HG02970 (cell line): Measurements from ENCODE around the gene RALBP1.

Experiments
- ATAC-seq: cut with Tn5 transposase; IDR thresholded peaks from one replicate; pipeline ENCODE4 v1.9.1; 2021; ENCODE audit warnings: mild to moderate bottlenecking, moderate library complexity, moderate number of reproducible peaks; ENCODE audit not compliant: unreplicated experiment, low FRiP score

RALBP1 gene

GRCh38 chr18:9506046-9506792 lies 30.9 kb downstream of the RALBP1 start:
- ATAC-seq, result no peak

DNA sequence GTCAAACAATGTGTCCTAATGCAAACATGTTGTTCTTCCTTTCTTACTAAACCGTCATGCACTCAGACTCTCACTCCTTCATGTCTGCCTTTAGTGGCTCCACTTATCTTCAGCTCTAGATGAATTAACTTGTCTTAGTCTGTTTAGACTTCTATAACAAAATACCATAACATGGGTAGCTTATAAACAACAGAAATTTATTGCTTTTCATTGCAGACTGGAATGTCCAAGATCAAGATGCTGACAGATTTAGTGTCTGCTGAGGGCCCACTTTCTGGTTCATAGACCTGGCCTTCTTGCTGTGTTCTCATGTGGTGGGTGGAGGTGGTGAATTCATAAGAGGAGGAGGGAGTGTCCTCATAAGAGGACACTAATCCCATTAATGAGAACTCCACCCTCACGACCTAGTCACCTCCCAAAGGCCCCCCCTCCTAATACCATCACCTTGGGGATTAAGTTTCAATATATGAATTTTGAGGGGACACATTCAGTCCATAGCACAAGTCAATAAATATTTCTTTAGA lies 32.3 kb downstream of the RALBP1 start:
- ATAC-seq, result no peak

DNA sequence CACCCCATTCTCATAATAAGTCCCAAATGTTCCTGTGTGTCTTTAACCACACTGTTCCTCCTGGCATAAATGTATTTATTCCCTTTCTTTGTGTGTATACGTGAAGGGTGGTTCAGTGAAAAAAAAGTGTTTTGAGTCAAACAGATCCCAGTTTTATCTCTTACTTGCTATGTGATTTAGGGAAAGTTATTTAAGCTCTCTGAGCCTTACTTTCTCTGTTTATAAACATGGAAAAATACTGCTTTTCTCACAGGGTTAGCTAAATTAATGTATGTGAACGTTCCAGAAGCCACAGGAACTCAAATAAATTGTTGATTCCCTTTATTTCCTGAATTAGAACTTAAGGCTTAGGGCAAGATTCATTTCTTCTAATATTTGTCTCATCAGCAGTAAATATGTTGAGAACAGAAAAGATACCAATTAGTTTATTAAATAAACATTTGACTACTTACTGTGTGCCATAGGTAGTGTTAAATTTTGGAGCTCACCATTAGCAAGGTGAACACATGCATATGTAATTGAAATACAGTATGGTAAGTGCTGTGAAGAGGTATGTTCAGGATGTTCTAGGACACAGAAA lies 33.2 kb downstream of the RALBP1 start:
- no peak for ATAC-seq

DNA sequence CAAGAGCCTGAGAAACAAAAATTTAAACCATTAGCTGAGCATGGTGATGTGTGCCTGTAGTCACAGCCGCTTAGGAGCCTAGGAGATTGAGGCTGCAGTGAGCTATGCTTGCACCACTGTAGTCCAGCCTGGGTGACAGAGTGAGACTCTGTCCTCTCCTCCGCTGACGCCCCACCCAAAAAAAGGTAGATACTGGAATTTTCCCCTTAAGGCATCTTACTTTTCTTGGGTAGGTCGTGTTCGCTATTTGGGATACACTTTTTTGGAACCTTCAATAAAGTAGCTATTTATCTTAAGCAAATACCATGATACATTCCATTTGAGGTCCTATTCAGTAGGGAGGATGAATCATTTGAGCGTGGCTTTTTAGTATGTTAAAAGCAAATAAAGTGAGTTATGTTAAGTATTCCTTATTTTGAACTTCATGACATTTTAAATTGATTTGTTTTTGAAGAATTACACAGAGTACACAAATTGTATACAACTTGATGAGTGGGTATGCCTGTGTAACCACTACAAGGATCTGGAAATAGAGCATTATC lies 38.7 kb downstream of the RALBP1 start:
- no peak for ATAC-seq

DNA sequence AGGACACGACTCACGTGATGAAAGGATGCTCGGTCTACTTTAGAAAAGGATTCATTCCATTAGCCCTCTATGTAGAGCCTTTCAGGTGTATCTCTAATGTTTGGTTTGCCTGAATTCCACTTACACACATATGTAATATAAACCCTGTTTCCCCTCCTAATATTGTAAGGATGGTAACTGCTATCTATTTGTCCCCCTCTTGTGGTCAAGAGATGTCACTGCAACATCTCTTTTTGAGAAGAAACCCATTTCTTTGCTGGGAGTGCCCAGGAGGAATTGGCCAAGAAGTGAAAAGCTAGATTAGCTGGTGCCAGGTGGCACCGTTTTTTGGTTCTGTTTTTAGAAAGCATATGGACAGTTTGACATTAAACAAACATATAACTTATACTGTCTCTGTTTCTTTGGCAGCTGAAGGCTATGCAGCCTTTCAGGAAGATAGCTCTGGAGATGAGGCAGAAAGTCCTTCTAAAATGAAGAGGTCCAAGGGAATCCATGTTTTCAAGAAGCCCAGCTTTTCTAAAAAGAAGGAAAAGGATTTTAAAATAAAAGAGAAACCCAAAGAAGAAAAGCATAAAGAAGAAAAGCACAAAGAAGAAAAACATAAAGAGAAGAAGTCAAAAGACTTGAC lies 41.2 kb downstream of the RALBP1 start:
- no peak for ATAC-seq

- ATAC-seq, result no peak
Measured at GRCh38 chr18:9517869-9518268, 42.6 kb downstream of the RALBP1 start.

DNA sequence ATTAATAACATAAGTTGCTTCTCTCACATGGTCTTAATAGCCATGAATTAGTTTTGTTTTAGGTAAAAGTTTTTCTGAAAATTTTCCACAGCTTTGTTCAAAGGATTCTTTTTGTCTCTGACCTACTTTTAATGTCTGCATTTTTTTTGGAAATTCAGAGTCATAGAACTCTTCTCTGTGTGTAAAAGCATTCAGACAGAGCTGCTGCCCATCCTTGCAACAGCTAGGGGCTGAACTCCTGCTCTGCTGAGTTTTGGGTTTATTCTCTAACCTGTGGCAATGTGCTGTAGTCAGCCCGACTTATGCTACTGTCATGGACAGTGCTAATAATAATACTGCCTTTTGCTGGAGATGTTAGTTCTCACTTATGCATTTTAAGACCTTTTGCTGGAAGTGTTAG lies 44.1 kb downstream of the RALBP1 start:
- ATAC-seq, result no peak

DNA sequence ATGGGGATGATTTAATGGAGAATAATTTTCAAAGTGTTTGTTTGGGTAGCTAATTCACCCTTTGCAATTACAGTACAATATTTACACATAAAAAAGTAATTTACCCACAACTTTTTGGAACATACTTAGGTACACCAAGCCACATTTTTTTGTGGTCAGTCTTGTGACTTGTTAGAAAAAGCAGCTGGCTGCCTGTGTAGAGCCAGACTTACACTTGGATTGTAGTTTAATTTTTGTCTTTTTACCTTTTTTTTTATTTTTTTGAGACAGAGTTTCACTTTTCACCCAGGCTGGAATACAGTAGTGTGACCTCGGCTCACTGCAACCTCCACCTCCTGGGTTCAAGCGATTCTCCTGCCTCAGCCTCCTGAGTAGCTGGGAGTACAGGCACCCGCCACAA lies 45.4 kb downstream of the RALBP1 start:
- no peak for ATAC-seq

DNA sequence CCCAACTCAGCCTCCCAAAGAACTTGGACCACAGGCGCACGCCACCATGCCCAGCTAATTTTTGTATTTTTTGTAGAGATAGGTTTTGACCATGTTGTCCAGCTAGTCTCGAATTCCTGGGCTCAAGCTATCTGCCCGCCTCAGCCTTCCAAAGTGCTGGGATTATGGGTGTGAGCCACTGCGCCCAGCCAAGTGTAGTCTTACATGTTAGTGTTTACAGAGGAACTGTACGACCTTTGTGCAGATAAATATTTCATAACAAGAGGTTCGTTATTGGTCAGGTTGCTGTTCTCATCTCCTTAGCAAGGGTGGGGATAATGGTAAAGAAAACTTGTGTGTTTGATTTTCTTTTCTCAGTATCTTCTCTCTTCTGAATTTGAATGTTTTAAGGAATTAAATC lies 46.5 kb downstream of the RALBP1 start:
- ATAC-seq, result no peak

DNA sequence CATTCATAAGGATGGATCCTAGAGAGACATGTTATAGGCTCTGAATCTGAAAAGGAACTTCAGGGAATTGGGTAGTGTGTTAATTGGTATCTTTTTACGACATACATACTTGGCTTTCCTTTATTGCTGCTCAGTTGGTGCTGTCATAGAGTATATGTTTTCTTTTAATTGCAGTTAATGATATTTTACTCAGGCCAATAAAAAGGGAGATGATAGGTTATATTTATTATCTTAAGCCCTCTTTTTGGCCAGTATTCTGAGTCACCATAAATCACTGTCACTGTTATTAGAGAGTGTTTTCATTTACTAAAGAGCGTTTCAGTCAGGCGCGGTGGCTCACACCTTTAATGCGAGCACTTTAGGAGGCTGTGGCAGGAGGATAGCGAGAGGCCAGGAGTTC lies 47.6 kb downstream of the RALBP1 start:
- ATAC-seq, result no peak

- no peak for ATAC-seq
Measured at GRCh38 chr18:9526458-9526857, 51.1 kb downstream of the RALBP1 start.

DNA sequence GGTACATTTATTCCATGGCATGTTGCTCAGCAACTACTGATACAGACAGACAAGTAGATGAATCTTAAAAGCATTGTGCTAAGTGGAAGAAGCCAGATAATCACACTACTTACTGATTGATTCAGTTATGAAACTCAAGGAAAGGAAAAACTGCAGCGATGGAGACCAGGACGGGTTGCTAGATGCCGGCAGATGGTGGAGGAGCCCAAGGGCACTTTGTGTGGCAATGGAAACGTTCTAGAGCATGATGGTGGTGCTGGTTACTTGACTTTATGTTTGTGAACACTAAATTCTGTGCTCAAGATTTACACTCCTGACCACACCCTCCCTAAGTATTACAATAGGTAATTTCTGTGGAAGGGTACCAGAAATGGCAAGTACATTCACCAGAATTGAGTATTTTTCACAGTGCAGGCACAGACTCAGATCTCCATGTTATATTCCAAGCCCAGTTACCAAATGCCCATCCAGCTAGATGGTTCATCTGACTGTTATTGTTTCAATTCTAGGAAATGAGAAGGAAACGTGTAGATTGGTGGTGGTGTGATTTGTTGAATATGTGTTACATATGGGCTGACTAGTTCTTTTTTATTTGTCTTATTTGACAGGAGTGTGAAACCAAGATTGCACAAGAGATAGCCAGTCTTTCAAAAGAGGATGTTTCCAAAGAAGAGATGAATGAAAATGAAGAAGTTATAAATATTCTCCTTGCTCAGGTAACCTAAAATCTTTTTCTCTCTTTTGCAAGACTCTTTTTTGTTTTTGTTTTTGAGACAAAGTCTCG lies 55.1 kb downstream of the RALBP1 start:
- no peak for ATAC-seq

DNA sequence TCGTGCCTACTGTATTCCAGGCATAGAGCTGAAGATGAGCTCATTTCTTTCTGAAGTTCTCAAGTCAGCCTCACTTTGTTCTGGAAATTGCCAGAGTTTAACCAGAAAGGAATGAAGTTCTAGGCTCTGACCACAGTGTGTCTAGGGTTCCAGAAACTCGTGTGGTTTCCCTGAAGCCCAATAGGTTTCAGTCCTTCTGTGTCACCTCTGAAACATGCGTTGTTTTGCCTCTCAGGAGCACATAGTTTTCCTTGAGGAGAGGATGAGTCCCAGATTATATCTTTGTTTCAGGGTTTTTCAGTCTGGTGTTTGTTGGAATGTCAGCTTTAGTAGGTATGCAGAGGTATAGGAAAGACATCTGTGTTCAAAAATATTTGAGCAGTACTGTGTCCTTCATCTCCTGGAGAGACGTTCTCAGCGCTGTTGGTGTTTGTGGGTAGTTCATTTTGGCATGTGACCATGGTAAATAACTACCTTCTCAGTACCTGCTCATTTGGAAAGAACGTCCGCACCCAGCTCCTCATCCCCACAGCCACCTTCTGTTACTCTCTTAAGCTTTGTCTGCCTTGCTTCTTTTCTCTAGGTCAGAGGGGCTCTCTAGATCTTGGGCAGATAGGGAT lies 56.6 kb downstream of the RALBP1 start:
- no peak for ATAC-seq

DNA sequence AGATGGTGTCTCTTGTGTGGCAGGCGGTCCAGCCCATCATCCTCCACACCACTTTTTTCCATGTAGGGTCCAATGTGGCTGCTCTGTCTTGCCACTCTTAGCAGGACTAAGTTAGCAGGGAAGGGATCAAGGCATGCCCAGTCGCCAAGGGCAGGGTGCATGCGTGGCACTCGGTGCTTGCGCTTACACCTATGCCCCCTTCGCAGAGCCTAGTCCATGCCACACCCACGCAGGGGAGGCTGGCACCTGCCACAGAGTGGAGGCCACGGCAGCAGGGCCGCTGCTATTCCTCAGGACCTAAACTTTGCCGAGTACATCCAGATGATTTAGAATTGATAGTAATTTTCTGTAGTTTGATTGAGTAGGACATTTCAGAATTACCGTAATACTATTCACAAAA lies 59.5 kb downstream of the RALBP1 start:
- ATAC-seq, result no peak

DNA sequence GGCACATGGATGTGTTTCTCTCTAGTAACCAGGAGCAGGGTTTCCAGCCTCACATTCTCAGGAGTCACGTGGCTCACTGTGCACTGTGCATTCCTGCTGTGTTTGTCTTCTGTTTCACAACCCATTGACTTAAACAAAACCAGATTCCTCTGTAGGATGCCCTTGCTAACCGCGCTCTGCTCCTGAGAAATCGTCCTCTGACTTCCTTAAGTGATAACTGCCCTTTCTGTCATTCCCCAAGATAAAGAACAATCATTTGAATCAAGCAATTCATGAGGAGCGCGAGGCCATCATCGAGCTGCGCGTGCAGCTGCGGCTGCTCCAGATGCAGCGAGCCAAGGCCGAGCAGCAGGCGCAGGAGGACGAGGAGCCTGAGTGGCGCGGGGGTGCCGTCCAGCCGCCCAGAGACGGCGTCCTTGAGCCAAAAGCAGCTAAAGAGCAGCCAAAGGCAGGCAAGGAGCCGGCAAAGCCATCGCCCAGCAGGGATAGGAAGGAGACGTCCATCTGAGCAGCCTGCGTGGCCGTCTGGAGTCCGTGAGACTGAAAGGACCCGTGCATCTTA lies 60.2 kb downstream of the RALBP1 start:
- ATAC-seq, result no peak

GRCh38 chr18:9536354-9537152 lies 61.2 kb downstream of the RALBP1 start:
- no peak for ATAC-seq

DNA sequence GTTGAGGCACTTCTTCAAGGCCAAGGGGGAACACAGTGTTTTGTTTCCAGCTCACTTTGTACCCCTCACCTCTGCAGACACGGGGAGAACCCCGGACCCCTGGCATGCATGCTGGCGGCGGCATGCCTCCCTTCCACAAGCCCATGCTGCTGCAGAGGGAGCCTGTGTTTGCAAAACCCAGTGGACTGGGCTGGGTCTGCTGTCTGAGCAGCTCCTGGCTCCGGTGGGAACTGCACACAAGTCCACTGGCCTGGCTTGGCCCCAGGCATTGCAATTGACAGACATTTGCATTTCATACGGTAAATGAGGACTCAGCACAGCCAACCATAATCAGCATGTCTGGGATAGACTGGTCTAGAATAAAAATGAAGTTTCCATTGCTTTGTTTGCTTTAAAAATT lies 62.4 kb downstream of the RALBP1 start:
- ATAC-seq, result no peak

GRCh38 chr18:9539283-9539682 lies 64.0 kb downstream of the RALBP1 start:
- no peak for ATAC-seq

GRCh38 chr18:9539938-9540337 lies 64.6 kb downstream of the RALBP1 start:
- no peak for ATAC-seq
